IMR-90 (cell line): Measurements from ENCODE around the gene PHACTR3. TPM values are rescaled to one million over a fixed set of nuclear protein-coding genes. Genes with fewer than 3 reads are reported as not detected.

Experiments used
- ATAC-seq: fragments of 200-7000 bp; cut with Tn5 transposase; 2 replicates; pipeline ENCODE4 v1.9.1; 2020; ENCODE audit warnings: low read depth, mild to moderate bottlenecking, moderate library complexity
- BruUV-seq: library from RNA; stranded (reverse); fragments of 400-500 nt; replicated peaks from 2 replicates; lab custom pipeline; 2021; lab: Mats Ljungman, UMichigan
- CTCF ChIA-PET: fragments of 300-600 bp; formaldehyde crosslinking; extraction: SDS; loops from one replicate; lab custom pipeline; 2021; ENCODE audit warnings: antibody characterized with exemption; lab: Yijun Ruan, JAX
- POLR2A ChIA-PET: fragments of 300-600 bp; sonication (Branson Sonifier 250); formaldehyde crosslinking; loops from one replicate; lab custom pipeline; 2022; ENCODE audit warnings: antibody characterized with exemption; ENCODE audit not compliant: unreplicated experiment; lab: Charles Lee
- DNase-seq: peaks from one replicate; pipeline ENCODE4 v3.0.0; 2013
- H2AFZ ChIP-seq: replicated peaks from 2 replicates; pipeline ENCODE3; 2013; ENCODE audit warnings: low read length, mild to moderate bottlenecking; ENCODE audit not compliant: poor library complexity
- H2AK5ac ChIP-seq: 2 replicates; pipeline ENCODE4 v1.6.1; 2013; ENCODE audit warnings: low read depth, low read length, inconsistent platforms
- H2AK9ac ChIP-seq: replicated peaks from 2 replicates; pipeline ENCODE3; 2013; ENCODE audit warnings: mild to moderate bottlenecking, low read depth, low read length, moderate library complexity; ENCODE audit not compliant: poor library complexity
- H2BK120ac ChIP-seq: 2 replicates; pipeline ENCODE4 v1.6.1; 2013; ENCODE audit warnings: low read depth, low read length, inconsistent platforms
- H2BK15ac ChIP-seq: 3 replicates; pipeline ENCODE4 v1.6.1; 2013; ENCODE audit warnings: low read depth, low read length, inconsistent platforms
- H2BK20ac ChIP-seq: 2 replicates; pipeline ENCODE4 v1.6.1; 2013; ENCODE audit warnings: low read depth, mild to moderate bottlenecking, inconsistent platforms, low read length, moderate library complexity
- H2BK5ac ChIP-seq: 2 replicates; pipeline ENCODE4 v1.6.1; 2013; ENCODE audit warnings: mild to moderate bottlenecking, low read depth, low read length, inconsistent platforms; ENCODE audit not compliant: poor library complexity, severe bottlenecking
- H3K14ac ChIP-seq: replicated peaks from 2 replicates; pipeline ENCODE4 v1.6.1; 2013; ENCODE audit warnings: low read depth, low read length, inconsistent platforms
- H3K18ac ChIP-seq: 2 replicates; pipeline ENCODE4 v1.6.1; 2013; ENCODE audit warnings: low read depth, low read length, control low read depth
- H3K23ac ChIP-seq: 2 replicates; pipeline ENCODE4 v1.6.1; 2013; ENCODE audit warnings: low read depth, low read length, inconsistent platforms
- H3K27ac ChIP-seq: 2 replicates; pipeline ENCODE4 v1.5.1; 2013; ENCODE audit warnings: mild to moderate bottlenecking, control low read depth, low read length; ENCODE audit not compliant: insufficient read depth
- H3K27me3 ChIP-seq: 2 replicates; pipeline ENCODE4 v1.6.1; 2013; ENCODE audit warnings: low read length; ENCODE audit not compliant: control insufficient read depth, insufficient read depth
- H3K36me3 ChIP-seq: 2 replicates; pipeline ENCODE4 v1.6.1; 2013; ENCODE audit warnings: low read length, mixed read lengths; ENCODE audit not compliant: control insufficient read depth, insufficient read depth
- H3K4ac ChIP-seq: 2 replicates; pipeline ENCODE4 v1.6.1; 2013; ENCODE audit warnings: low read depth, low read length, inconsistent platforms
- H3K4me1 ChIP-seq: 2 replicates; pipeline ENCODE4 v1.6.1; 2013; ENCODE audit warnings: low read length, mixed read lengths; ENCODE audit not compliant: control insufficient read depth, insufficient read depth
- H3K4me2 ChIP-seq: 2 replicates; pipeline ENCODE4 v1.6.1; 2013; ENCODE audit warnings: low read depth, mild to moderate bottlenecking, control low read depth, low read length, moderate library complexity
- H3K4me3 ChIP-seq: 2 replicates; pipeline ENCODE4 v1.5.1; 2013; ENCODE audit warnings: low read depth, mild to moderate bottlenecking, control low read depth, low read length, moderate library complexity; ENCODE audit not compliant: insufficient read depth
- H3K56ac ChIP-seq: 2 replicates; pipeline ENCODE4 v1.6.1; 2013; ENCODE audit warnings: low read length, inconsistent platforms; ENCODE audit not compliant: insufficient read depth; ENCODE audit errors: extremely low read depth
- H3K79me1 ChIP-seq, 2 experiments: 2 replicates each; pipeline ENCODE4 v1.6.1; 2013; ENCODE audit warnings: low read length in 2 of 2, inconsistent platforms in 1 of 2, low read depth in 1 of 2
- H3K9ac ChIP-seq: 2 replicates; pipeline ENCODE4 v1.6.1; 2013; ENCODE audit warnings: low read depth, low read length, control low read depth
- H3K9me1 ChIP-seq: 2 replicates; pipeline ENCODE4 v1.6.1; 2013; ENCODE audit warnings: low read length, inconsistent platforms; ENCODE audit not compliant: insufficient read depth
- H3K9me3 ChIP-seq: 2 replicates; pipeline ENCODE4 v1.6.1; 2013; ENCODE audit warnings: low read length; ENCODE audit not compliant: control insufficient read depth, insufficient read depth
- H4K20me1 ChIP-seq: 2 replicates; pipeline ENCODE4 v1.6.1; 2013; ENCODE audit warnings: low read length, inconsistent platforms; ENCODE audit not compliant: insufficient read depth
- H4K5ac ChIP-seq: 2 replicates; pipeline ENCODE4 v1.6.1; 2013; ENCODE audit warnings: mild to moderate bottlenecking, low read depth, low read length, control low read depth
- H4K8ac ChIP-seq, 2 experiments: 2 replicates each; pipeline ENCODE4 v1.6.1; 2013; ENCODE audit warnings: low read depth in 2 of 2, low read length in 2 of 2, control low read depth in 1 of 2, inconsistent platforms in 1 of 2
- H4K91ac ChIP-seq: 2 replicates; pipeline ENCODE4 v1.6.1; 2013; ENCODE audit warnings: low read depth, low read length, inconsistent platforms; ENCODE audit not compliant: insufficient read depth
- CEBPB ChIP-seq: IDR thresholded peaks from 2 replicates; pipeline ENCODE4 v1.6.1; 2012; ENCODE audit warnings: low read depth, low read length, improper control_type of control experiment
- CTCF ChIP-seq: conservative IDR thresholded peaks from 2 replicates; pipeline ENCODE4 v1.5.1; 2012; ENCODE audit warnings: mild to moderate bottlenecking, low read depth, low read length, improper control_type of control experiment
- POLR2A ChIP-seq: IDR thresholded peaks from 2 replicates; pipeline ENCODE4 v1.6.1; 2012; ENCODE audit warnings: mild to moderate bottlenecking, low read depth, low read length
- RCOR1 ChIP-seq: IDR thresholded peaks from 2 replicates; pipeline ENCODE4 v1.6.1; 2012; ENCODE audit warnings: mild to moderate bottlenecking, low read length, improper control_type of control experiment; ENCODE audit not compliant: insufficient replicate concordance
- RFX5 ChIP-seq: IDR thresholded peaks from 2 replicates; pipeline ENCODE4 v1.8.0; 2012; ENCODE audit warnings: low read depth, mild to moderate bottlenecking, low read length, moderate library complexity
- WGBS, 2 experiments: methylation state at CpG; one replicate each; pipeline versions ENCODE4 v1.1.5 to v1.1.7; 2013; ENCODE audit warnings: missing lambda C conversion rate in 2 of 2; ENCODE audit not compliant: insufficient read length in 1 of 2; ENCODE audit errors: extremely low coverage in 2 of 2; 5-methylcytosine and 5-hydroxymethylcytosine counted together
- dilution Hi-C: fragments of 300-500 bp; cut with HindIII; formaldehyde crosslinking; loops from one replicate; pipeline ENCODE4 v1.14.3; 2018; ENCODE audit warnings: low sequenced_read_pairs; ENCODE audit not compliant: unreplicated experiment
- in situ Hi-C: fragments of 300-500 bp; cut with MboI; formaldehyde crosslinking; loops from 3 replicates; pipeline ENCODE4 v1.14.3; 2019; ENCODE audit warnings: low sequenced_read_pairs, inconsistent platforms, mixed read lengths
- intact Hi-C: fragments of 100-400 bp; cut with micrococcal nuclease; formaldehyde crosslinking; loops from 2 replicates; pipeline ENCODE4 v1.10.0; 2022
- polyA plus RNA-seq, 3 experiments: library from polyadenylated mRNA; depleted of rRNA; stranded (reverse); fragments of >200 nt; gene quantifications; 2 replicates each; pipeline ENCODE4 v1.2.3, GENCODE V29; 2012; ENCODE audit warnings: low replicate concordance in 1 of 3
- total RNA-seq: library from RNA; depleted of rRNA; stranded (reverse); fragments of >200 nt; gene quantifications from 2 replicates; pipeline ENCODE4 v1.2.3, GENCODE V29; 2012

Gene PHACTR3
- total and polyA plus RNA-seq, 2 of the 4 experiments (the other 2 are of a cell fraction) = not detected

GRCh38 chr20:59752101-59752586, 147.8 kb downstream of the PHACTR3 start:
- Histone ChIP-seq H3K27ac (no peak overlapping the region), H4K8ac (no peak overlapping the region), H3K18ac (no peak overlapping the region), H2BK5ac (no peak overlapping the region), H4K91ac (no peak overlapping the region), H3K79me1 (no peaks in the 10 kb centered on the region), H4K20me1 (no peaks in the 10 kb centered on the region), H3K9me3 (no peaks in the 10 kb centered on the region; the same call in 1 of the 2 replicates), H3K4me1 (no peaks in the 10 kb centered on the region), H2AK5ac (no peak overlapping the region), H3K9me1 (no peaks in the 10 kb centered on the region), H4K5ac (no peak overlapping the region), H2AFZ (no peak overlapping the region), H3K4ac (no peak overlapping the region), H3K4me2 (no peak overlapping the region), H3K23ac (no peak overlapping the region), H3K4me3 (no peak overlapping the region), H3K27me3 (no peaks in the 10 kb centered on the region), H3K9ac (no peak overlapping the region), H2BK15ac (no peak overlapping the region), H3K56ac (no peak overlapping the region), H2AK9ac (no peak overlapping the region), H3K14ac (no peak overlapping the region), H2BK20ac (no peak overlapping the region), H2BK120ac (no peak overlapping the region), H3K36me3 (no peaks in the 10 kb centered on the region)
- dilution Hi-C loops = no loop called here
- DNase-seq (no peak), ATAC-seq (no peak)
- in situ Hi-C loops = no loop called here
- WGBS, 2 experiments = 21% methylated on average over 6 of the region's 17 CpGs; no CpG with 5 or more reads in 1 of the 2 experiments
- ChIA-PET CTCF (no interaction called here), POLR2A (no interaction called here)
- BruUV-seq = no TSS peak
- TF ChIP-seq POLR2A (no peak), CEBPB (no peak), RFX5 (no peak), CTCF (no peak), RCOR1 (no peak)
- intact Hi-C loops = loop anchor here (5.0 kb wide), 1 partner anchor 235 kb away; no protein-coding TSS in a partner anchor
